ENCODE measurements around the gene MAPK7.

Gene MAPK7

DNA sequence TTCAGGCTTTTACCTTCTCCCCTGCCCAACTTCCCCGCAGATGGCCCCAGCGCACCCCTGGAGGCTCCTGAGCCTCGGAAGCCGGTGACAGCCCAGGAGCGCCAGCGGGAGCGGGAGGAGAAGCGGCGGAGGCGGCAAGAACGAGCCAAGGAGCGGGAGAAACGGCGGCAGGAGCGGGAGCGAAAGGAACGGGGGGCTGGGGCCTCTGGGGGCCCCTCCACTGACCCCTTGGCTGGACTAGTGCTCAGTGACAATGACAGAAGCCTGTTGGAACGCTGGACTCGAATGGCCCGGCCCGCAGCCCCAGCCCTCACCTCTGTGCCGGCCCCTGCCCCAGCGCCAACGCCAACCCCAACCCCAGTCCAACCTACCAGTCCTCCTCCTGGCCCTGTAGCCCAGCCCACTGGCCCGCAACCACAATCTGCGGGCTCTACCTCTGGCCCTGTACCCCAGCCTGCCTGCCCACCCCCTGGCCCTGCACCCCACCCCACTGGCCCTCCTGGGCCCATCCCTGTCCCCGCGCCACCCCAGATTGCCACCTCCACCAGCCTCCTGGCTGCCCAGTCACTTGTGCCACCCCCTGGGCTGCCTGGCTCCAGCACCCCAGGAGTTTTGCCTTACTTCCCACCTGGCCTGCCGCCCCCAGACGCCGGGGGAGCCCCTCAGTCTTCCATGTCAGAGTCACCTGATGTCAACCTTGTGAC, 3.6 kb downstream of the MAPK7 start:
- DNase-seq, result no peak

DNA sequence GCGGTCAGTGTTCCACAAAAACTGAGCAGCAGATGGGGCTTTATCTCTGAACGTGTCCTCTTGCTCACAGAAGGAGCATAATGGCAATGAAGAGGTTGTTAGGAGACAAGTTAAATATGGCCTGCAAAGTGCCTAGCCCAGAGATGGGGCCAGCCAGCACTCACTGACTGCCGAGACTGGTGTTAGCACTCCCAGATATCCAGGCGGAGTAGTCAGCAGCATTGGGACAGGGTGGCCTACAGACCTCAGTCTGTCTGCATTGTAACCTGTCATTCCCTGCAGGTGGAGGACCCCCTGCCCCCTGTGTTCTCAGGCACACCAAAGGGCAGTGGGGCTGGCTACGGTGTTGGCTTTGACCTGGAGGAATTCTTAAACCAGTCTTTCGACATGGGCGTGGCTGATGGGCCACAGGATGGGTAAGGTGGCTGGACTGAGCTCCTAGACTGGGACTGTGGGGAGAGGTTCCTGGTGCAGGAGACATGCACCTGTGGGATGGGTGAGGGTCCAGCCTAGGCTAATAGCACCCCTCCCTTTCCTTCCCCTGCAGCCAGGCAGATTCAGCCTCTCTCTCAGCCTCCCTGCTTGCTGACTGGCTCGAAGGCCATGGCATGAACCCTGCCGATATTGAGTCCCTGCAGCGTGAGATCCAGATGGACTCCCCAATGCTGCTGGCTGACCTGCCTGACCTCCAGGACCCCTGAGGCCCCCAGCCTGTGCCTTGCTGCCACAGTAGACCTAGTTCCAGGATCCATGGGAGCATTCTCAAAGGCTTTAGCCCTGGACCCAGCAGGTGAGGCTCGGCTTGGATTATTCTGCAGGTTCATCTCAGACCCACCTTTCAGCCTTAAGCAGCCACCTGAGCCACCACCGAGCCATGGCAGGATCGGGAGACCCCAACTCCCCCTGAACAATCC, 4.5 kb downstream of the MAPK7 start:
- no peak for DNase-seq

DNA sequence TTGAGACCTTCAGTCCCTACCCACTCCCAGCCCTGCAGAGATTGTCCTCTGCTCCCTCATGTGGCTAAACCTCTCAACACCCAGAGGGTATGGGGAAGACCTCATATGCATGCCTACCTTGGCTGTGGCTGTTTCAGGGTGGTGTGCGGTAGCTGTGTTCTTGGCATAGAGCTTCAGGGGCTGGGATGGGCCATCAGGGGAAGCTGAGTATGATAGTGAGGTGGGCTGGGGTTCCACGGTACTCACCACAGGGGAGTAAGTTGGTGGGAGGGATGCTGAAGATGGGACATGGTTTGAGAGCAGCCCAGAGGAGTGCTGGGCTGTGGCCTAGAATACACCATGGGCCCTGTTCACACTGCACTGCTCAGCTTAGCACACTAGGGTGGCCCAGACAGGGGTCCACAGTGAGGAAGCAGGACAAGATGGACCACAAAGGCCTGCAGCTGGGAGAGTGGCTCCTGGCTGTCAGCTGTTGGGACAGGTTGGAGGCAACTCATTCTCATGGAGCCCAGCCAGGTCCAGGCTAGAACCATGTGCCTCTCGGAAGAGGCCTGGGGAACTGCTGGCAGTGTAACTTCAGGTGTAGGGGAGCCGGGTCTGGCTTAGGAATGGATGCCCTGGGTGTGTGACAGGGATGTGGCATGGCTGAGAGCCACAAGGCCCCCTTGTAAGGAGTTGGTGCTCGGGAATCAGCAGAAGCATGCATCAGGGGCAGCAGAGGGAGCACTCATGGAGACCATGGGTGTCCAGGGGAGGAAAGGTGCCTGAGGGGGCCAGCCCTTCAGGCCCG, 5.6 kb downstream of the MAPK7 start:
- DNase-seq, result no peak

- no peak for DNase-seq
These were observed 6.6 kb downstream of the MAPK7 start for GRCh38 chr17:19384723-19385391.

- no peak for DNase-seq
These were observed 7.3 kb downstream of the MAPK7 start for GRCh38 chr17:19385521-19385983.

GRCh38 chr17:19386051-19386929, 8.0 kb downstream of the MAPK7 start:
- no peak for DNase-seq

GRCh38 chr17:19386974-19387920, 8.9 kb downstream of the MAPK7 start, which contains the start of gene MFAP4:
TSS of gene MFAP4 (minus strand) at chr17:19387190. CDS start at chr17:19387155, 35 bp downstream.
- DNase-seq, result no peak

- no peak for DNase-seq
These were observed 9.7 kb downstream of the MAPK7 start for GRCh38 chr17:19387921-19388521.

- no peak for DNase-seq
These were observed 10.8 kb downstream of the MAPK7 start for GRCh38 chr17:19388791-19389785.

DNA sequence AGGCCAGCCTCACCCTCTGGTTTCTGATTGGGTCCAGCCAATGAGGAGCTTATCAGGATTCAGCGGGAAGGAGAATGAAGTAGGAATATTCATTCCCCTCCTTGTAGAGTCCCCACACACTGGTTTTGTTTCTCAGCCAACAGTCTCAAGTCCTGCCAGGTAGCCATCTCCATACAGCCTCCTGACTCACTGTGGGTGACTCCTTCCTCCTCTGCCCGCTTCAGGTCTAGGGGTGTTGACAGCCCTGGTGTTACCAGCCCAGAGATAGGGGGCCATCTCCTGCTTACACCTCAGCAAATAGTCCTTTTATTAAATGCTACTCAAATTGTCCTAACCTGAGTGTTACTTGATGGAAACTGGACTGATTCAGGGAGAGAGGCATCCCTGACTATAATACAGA, 12.7 kb downstream of the MAPK7 start:
- no peak for DNase-seq

DNA sequence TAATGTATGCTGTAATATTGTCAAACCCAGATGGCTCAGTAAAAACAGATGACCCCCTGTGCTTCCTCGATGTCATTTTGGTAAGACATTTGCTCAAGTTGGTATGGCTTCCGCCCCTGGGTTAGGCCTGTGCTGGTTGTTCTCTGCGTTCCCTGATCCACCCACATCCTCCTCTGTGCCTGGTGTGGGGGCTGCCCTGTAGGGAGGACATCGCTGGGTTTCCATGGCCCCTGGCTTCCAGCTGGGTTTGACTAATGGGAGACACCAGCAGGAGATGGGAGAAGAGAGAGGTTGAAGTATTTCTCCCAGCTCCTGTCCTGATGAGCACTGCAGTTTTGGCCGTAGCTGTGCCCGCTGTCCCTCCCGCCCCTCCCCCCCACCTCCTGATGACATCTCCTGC, 13.1 kb downstream of the MAPK7 start:
- DNase-seq, result no peak

DNA sequence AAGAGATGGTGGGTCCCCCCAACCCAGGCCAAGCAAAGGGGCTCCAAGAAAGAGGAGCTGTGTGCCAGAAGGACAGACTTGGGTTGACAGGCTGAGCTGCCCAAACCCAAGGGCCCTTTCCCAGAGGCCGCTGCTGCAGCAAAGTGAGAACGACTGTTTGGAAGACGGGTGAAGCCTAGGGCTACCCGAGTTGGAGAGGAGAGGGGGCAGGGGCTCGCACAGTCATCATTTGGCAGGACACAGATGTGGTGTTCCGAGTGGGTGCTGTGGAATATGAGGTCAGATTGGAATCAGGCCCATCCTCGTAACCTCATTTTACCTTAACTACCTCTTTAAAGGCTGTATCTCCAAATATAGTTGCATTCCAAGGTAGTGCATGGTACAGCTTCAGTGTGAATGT, 14.0 kb downstream of the MAPK7 start:
- DNase-seq, result no peak

DNA sequence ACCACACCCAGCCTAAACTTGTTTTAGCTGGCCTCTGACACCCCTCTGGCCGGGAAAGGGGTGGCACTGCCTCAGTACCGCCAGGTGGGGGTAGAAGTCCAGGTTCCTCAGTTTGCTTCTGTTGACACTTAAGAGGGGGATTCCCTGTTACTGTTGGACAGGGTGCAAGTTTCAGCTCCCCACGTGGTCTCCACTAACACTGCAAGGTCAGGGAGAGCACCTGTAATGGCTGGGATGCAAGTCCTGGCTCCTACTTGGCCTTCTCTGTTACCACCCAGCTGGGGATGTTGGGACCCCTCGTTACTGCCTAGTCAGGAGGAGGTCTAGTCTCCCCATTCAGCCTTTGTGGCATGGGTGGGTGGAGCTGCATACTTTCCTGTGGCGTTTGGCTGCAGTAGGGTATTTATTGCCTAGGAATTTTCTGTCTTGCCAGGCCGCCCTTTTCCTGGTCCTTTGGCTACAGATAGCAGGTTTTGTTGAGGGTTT, 19.3 kb downstream of the MAPK7 start:
- no peak for DNase-seq

DNA sequence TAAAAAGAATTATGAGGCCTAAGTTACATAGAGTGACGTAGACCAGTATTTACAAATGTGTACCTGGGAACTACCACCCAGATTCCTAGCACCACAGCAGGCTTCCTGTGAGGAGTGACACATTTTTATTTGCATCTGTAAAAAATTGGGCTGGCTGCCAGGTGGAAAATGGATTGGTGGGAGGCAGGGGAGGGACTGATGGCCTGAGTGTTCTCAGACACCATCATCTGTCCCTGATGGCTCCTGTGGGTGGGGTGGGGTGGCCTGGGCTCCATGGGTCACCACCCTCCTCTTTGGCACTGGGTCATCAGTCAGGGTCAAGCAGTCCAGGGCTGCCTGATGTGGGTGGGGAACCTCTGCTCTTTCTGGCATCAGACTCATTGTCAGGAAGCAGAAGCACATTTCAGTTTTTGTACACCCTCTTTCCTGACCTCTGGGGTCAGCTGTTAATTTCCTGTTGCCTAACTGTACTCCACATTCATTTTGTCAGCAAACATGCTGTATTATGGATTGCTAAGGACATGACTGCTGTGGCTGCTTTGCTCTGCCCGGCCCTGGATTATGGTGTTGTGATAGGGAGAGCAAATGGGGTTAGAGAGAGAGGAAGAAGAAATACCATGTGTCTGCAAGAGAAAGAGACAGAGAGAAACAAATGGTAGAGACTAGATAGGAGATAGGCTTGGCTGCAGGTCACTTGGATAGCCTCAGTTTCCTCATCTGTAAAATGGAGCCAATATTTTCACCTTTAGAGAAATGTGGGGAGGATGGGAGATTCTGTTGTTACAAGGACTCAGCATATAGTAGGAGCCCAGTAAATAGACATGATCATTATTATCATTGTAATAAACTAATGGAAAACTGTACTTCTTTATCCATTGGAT, 20.2 kb downstream of the MAPK7 start:
- DNase-seq, result no peak

DNA sequence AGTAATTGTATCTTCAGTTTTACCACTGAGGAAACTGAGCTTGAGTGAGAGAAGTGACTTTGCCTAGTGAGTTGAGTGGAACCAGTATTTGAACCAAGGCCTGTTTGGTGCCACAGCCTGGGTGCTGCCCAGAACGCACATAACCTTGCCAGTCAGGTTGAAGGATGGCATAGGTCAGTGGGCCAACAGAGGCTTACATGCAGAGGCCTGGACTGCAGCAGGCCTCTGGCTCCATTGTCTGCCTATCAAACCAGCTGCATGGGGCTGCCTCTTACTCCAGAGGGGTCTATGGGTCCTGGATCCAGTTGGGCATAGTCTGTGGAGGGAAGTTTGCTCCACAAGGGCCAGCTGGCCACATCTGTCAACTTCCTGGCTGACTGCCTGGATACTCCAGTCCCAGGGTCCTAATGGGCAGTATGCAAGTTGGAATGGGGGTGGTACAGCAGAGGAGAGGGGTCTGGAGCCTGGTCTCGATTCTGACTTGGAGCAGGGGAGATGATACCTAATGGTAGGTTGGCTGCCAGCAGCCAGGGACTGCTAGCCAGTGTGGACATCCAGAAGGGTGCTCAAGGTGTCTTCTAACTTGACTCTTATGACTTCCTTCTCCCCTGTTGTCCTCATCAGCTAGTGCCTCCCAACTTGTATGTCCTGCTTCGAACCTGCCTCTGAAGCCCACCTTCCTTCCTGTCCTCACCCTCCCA, 21.6 kb downstream of the MAPK7 start:
- no peak for DNase-seq

- no peak for DNase-seq
These were observed 23.2 kb downstream of the MAPK7 start for GRCh38 chr17:19401321-19402010.
